ENCODE data around the gene KIAA1217.
"Not testable (repeated sequence)": the region's sequence is repeated elsewhere in the genome, so short reads cannot be mapped to it uniquely, and the experiment has no call there.

KIAA1217 gene

DNA sequence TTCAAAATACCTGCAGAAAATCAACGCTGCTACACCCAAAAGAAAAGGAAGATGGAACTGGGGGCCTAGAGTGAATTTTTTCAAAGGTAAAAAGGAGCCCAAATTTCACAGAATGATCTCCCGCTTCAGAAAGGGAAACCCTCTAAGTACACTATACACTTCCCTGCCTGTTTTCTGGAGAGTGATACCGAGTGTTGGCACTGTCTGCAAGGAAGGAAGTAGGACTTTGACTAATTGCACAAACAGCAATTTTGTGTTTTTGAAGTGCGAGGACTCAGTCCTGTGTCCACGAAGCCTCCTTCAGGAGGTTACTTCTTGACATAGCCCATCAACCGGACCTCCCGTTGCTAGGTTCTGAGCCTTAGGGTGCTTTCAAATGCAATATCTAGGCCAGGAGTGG, 106.3 kb downstream of the KIAA1217 start:
- no peak for DNase-seq
- in situ Hi-C loops (cut with MboI; ENCODE audit: low pct_unique_long_range_greater_than_20kb, low sequenced_read_pairs) = no loop called here

DNA sequence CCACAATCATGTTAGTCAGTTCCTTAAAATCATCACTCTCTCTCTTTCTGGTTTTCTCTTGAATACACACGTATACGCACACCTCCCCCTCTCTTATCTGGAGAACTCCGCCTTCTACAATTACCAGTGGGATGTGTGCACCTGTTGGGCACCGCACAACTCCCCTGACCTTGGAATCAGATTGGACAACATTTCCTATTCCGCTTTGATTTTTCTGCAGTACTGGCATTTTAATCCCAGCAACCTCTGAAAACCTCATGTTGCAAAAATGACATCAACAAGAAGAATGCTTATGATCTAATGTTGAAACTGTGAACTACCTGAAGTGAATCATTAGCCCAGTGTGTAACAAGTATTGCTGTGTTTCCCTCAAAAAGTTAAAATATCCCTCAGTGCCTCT, 109.6 kb downstream of the KIAA1217 start:
- DNase-seq = no peak
- in situ Hi-C loops (cut with MboI; ENCODE audit: low pct_unique_long_range_greater_than_20kb, low sequenced_read_pairs) = no loop called here

DNA sequence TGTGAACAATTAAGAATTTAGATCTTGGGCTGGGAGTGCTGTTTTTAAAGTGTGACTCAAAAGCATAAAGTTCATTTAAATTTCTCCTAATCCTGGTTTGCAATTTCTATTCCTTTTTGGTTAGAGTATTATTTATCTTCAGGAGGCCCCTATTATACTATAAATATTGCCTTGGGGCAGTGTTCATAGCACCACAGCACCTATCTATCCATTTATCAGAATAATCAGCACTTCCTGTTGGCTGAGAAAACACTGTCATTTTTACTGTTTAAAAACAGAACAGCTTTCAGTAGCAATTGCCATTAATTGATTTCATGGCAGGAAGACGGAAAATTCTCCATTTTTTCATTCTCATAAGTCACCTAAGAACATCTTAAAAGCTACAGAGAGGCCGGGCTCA, 111.4 kb downstream of the KIAA1217 start:
- DNase-seq = no peak
- in situ Hi-C loops (cut with MboI; ENCODE audit: low pct_unique_long_range_greater_than_20kb, low sequenced_read_pairs) = no loop called here

DNA sequence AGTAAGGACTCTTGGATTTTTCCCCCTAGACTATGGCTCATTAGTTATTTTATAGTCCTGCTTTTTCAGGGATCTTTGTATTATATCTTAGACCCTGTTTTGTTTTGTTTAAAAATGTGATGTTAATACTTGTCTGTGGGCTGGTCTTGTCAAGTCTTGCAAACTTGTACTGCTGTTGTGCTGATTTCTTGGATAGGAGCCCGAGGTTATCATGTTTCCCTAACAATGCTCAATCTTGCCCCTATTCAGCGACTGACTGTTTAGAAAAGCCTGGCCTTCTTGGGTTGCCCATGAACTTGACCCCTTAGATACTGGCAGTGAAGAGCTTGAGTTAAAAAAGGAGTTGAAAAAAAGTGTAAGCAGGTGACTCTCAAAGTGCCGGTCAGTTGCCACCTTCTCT, 115.7 kb downstream of the KIAA1217 start:
- DNase-seq = no peak

DNA sequence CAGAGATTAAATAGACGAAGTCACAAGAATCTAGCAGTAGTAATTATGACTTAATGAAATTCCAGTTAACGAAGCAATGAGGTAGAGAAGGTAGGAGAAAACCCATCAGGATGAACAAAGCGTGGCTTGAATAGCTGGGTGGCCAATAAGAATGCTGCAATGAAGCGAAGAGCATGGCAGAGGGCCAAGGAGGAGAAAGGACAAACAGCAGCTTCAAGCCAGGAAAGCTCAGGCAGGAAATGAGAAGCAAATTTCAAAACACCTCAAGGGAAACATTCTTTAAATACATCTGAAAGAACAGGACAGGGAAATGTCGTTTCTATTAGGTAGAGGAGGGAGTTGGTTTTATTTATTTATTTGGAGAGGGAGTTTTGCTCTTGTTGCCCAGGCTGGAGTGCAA, 122.5 kb downstream of the KIAA1217 start:
- DNase-seq = no peak
- in situ Hi-C loops (cut with MboI; ENCODE audit: low pct_unique_long_range_greater_than_20kb, low sequenced_read_pairs) = no loop called here

More for the DNA sequence above, 115.7 kb downstream of the KIAA1217 start:
- in situ Hi-C loops (cut with MboI; ENCODE audit: low pct_unique_long_range_greater_than_20kb, low sequenced_read_pairs) = no loop called here

DNA sequence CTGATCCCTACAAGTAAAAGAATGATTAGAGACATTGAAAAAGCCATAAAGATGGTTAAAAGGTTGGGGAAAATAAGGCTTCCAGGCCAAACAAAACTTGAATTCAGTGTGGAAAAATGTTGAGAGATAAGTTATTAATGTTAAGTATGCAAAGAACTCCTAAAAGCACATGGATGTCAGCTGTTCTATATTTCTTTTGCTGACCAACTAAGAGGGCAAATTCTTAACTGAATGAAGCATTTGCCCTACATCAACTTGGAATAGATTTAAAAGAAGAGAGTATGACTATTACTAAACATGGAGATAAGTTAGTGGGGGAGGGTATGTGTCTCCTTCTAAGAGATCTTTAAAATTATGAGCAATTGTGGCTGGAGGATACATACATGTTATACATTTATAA, 124.8 kb downstream of the KIAA1217 start:
- in situ Hi-C loops (cut with MboI; ENCODE audit: low pct_unique_long_range_greater_than_20kb, low sequenced_read_pairs) = no loop called here

DNA sequence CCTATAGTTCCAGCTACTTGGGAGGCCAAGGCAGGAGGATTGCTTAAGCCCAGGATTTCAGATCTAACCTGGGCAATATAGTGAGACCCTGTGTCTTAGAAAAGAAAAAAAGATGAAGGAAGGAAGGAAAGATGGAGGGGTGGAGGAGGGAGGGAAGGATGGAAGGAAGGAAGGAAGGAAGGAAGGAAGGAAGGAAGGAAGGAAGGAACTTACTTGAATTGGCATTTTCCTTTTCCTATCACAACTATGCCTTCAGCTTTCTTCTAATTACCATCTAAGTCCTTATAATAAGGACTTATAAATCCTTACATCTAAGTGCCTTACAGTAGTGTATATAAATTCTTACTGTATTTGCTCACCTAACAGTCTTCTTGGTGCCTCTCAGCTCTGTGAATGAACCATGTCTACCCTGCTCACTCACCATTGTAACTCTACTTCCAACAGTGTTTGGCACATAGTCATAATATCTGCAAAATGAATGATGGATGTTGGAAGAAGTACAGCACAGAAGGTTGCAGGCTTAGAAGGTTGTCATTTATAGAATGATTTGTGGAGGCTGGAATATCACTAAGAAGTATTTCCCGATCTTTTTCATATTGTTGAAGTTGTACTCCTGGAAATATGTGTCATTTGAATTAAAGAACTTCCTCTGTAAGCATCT, 125.5 kb downstream of the KIAA1217 start:
- in situ Hi-C loops (cut with MboI; ENCODE audit: low pct_unique_long_range_greater_than_20kb, low sequenced_read_pairs) = no loop called here

More for the DNA sequence above, 124.8 kb downstream of the KIAA1217 start:
- DNase-seq = no peak

DNA sequence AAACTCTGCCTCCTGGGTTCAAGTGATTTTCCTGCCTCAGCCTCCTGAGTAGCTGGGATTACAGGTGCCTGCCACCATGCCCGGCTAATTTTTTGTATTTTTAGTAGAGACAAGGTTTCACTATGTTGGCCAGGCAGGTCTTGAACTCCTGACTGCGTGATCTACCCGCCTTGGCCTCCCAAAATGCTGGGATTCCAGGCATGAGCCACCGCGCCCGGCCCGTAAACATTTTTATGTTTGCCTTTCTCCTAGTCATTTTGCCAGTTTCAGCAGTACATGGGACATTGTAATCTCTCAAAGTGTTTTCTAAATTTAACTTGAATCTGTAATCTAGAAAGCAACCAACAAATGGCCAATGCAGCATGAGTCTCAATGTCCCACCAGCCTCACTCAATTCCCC, 128.8 kb downstream of the KIAA1217 start:
- in situ Hi-C loops (cut with MboI; ENCODE audit: low pct_unique_long_range_greater_than_20kb, low sequenced_read_pairs); DNase-seq: not testable (repeated sequence)

More for the DNA sequence above, 125.5 kb downstream of the KIAA1217 start:
- no peak for DNase-seq

DNA sequence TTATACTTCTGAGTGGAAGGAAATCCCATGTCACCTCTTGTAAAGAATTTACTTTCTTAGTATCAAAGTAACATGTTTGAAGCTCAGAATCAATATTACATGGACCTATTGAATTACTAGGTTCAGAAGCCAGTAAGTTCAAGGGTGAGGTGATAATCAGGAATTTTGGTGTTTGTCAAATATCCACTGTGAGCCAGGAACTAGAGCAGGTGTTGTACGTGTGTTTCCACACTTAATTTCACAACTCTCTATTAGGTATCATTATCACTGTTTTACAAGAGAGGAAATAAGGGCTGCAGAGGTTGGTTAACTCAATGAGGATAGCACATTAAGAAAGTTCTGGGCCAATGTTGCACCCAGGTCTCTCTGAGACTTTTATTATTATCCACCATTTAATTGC, 130.4 kb downstream of the KIAA1217 start:
- in situ Hi-C loops (cut with MboI; ENCODE audit: low pct_unique_long_range_greater_than_20kb, low sequenced_read_pairs) = no loop called here
- DNase-seq = no peak

DNA sequence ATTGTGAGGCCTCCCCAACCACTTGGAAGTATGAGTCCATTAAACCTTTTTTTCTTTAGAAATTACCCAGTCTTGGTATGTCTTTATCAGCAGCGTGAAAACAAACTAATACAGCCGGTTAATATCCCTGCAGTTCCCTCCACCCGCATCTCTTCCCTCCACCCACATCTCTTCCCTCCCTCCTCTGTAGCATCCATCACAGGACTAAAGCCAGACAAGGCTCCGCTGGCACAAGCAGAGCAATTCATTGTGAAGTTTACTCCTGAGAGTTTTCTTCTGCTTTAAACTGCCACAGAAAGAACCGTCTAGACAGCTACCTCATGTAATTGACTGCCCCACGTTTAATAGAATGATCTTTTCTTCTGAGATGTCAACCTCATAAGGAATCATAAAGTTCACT, 131.5 kb downstream of the KIAA1217 start:
- in situ Hi-C loops (cut with MboI; ENCODE audit: low pct_unique_long_range_greater_than_20kb, low sequenced_read_pairs) = no loop called here
- no peak for DNase-seq

DNA sequence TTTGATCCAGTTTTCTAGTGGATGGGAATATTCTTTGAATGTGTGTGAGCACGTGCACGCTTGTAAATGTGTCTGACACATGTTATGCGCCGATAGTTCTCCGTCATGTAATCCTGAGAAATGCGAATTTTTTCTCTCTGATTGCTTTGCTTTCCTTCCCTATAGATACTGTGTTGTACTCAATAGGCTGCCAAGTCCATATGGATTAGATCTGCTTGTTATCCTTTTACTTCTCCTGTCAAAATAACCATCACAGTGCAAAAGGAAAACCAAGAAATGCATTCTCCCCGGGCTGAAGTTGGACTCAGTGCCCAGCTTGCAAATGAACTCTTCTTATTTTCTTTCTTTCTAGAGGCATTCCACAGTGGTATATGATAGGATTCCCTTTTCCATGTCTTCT, 131.9 kb downstream of the KIAA1217 start:
- in situ Hi-C loops (cut with MboI; ENCODE audit: low pct_unique_long_range_greater_than_20kb, low sequenced_read_pairs) = no loop called here
- DNase-seq = no peak

DNA sequence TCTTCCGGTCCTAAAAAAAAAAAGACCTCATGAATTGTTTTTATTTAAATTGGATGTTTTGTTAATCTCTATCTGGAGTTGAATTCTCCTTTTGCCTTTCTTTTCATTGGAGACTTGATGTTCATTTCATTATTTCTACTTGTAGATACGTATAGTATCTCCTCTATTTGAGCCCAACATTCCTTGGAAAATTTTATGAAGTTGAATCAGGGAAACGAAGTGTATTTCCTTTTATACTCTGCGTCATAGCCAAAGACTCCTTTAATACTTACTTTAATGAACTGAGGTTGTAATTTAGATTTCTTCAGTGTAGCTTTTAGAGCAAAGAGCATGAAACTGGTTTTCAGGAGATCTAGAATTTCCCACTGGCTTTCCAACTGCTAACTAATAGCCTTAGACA, 132.4 kb downstream of the KIAA1217 start:
- in situ Hi-C loops (cut with MboI; ENCODE audit: low pct_unique_long_range_greater_than_20kb, low sequenced_read_pairs) = no loop called here
- DNase-seq = no peak

DNA sequence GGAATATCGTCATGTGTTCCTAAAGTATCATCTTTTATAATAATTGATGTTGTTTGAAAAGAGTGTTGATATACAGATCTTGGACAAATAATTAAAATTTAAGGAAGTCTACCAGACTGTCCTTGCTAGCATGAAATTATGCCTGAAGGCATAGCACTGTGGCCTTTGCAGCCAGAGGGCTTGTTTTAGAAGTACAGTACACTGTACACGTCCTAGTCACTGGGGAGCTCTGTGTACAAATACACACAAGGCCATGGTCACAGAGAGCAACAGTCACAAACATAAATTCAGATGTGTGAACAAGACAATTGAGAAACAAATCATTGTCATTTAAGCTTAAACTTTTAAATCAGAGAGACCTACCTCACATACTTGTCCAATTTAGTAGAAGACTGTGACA, 133.0 kb downstream of the KIAA1217 start:
- DNase-seq = no peak
- in situ Hi-C loops (cut with MboI; ENCODE audit: low pct_unique_long_range_greater_than_20kb, low sequenced_read_pairs) = no loop called here

DNA sequence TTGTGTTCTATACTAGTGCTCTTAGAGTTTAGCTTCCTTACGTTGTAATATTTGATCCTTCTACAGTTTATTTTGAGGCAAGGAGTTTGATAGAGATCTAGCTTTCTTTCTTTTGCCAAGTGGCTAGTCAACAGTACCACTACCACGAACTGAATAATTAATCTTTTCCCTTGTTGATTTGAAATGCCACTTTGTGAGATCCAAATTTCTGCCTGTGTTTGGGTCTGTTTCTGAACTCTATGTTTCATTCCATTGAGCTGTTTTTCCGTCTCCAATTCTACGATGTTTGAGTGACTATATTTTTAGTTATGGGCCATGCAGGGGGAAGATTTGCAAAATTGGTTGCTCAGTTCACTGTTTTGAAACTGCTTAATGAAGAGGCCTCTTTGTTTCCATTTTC, 134.7 kb downstream of the KIAA1217 start:
- no peak for DNase-seq
- in situ Hi-C loops (cut with MboI; ENCODE audit: low pct_unique_long_range_greater_than_20kb, low sequenced_read_pairs) = no loop called here

DNA sequence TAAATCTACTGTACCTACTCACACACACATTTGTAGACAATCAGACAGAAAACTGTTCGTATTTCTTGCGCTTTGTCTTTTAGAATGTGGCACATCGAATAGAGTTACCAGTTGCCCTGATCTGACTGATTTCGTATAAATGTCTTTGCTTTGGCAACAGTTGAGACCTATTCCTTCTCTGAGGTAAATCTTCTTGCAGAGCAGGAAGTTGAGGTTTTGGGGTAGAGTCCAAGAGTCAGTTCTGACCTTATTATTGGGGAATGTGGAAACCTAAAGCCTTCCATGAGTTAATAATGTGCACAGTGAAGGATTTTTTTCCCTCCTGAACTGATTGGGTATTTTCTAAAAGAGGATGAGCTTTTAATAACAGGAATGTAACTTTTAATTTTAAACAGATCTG, 135.3 kb downstream of the KIAA1217 start:
- peak; percentile 8 for DNase-seq
- in situ Hi-C loops (cut with MboI; ENCODE audit: low pct_unique_long_range_greater_than_20kb, low sequenced_read_pairs) = no loop called here

DNA sequence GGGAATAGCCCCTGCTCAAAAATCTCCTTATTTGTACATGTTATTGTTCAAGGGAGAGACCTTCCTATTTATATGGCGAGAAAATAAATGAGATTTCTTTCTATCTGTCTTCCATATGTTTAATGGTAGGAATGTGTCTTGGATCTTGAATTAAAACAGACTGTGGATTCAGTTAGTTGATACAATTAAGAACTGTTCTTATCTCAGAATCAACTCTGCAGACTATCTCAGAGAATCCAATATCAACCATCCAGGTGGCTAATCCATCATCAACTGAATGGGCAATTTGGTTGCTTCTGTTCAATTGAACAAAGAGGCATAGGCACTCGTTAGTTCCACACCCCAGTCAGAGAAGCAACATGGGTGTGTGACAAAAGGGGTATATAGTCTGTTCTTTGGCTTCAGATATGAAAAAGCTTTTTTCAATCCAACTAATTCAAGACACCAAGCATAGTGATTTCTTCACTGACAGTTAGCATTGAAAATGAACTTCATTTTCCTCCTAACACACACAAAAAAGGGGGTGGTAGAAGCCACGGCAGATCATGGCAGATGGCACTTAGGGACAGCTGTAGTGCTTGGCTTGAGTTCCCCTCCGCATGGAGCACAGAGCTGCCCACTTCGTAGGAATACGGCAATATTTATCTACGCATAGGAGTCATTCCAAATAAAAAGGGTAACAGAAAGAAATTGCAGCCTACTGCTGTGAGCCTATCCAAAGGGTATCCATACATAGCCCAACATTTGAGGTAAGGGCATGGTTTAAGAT, 135.9 kb downstream of the KIAA1217 start:
- DNase-seq = no peak
- in situ Hi-C loops (cut with MboI; ENCODE audit: low pct_unique_long_range_greater_than_20kb, low sequenced_read_pairs) = no loop called here

DNA sequence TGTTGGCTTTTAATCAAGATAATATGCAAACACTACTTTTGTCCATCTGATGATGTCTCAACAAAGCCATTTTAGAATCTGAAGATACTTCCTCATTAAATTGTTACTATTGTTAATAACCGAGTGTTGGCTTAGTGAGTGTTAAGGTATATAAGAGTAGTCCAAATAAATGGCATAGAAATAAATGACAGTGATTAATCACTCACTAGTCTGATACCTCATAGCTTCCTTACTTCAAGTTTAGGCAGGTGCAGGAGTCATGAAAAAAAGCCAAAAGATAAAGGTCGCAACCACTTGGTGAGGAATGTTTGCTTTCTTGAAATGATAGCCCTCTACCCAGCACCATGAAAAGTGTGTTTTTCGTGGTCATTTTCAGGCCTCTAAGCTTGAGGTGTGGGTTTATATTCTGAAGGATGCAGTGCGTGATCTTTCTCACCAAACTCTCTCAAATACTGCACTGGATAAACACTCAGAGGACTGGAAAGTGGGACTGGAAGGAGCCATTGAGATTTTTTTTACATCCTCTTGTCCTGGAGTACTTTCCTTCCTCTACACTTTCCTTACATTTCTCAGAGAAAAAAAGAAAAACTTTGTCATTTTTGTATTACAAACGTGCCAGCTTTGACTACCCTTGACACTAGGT, 138.1 kb downstream of the KIAA1217 start:
- in situ Hi-C loops (cut with MboI; ENCODE audit: low pct_unique_long_range_greater_than_20kb, low sequenced_read_pairs) = no loop called here

DNA sequence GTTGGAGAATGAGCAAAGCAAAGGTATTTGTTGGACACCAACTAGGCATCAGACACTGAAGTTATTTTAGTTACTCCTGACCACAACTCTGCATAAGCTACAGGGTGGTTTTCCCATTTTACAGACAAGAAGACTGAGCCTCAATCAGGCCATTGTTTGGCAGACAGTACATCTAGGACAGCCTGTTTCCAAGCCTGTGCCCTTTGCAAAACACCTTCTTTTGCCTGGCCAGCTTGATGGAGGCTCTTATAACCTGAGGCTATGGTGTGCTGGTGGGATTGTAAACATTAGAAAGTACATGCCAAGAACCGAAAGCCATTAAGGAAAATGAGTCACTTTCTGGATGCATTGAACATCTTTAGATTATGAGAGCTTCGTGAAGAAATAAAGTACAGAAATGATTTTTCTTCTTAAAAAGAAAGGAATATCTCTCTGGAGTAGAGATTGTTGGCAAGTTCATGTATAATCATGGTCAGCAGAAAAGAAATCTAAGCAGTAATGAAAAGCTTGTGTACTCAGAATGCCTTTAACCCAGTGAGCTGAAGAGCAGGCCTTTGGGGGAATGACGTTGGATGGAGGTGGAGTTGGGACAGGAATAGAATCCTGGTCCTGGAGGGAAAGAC, 140.6 kb downstream of the KIAA1217 start:
- no peak for DNase-seq
- in situ Hi-C loops (cut with MboI; ENCODE audit: low pct_unique_long_range_greater_than_20kb, low sequenced_read_pairs) = no loop called here

More for the DNA sequence above, 138.1 kb downstream of the KIAA1217 start:
- DNase-seq = no peak

DNA sequence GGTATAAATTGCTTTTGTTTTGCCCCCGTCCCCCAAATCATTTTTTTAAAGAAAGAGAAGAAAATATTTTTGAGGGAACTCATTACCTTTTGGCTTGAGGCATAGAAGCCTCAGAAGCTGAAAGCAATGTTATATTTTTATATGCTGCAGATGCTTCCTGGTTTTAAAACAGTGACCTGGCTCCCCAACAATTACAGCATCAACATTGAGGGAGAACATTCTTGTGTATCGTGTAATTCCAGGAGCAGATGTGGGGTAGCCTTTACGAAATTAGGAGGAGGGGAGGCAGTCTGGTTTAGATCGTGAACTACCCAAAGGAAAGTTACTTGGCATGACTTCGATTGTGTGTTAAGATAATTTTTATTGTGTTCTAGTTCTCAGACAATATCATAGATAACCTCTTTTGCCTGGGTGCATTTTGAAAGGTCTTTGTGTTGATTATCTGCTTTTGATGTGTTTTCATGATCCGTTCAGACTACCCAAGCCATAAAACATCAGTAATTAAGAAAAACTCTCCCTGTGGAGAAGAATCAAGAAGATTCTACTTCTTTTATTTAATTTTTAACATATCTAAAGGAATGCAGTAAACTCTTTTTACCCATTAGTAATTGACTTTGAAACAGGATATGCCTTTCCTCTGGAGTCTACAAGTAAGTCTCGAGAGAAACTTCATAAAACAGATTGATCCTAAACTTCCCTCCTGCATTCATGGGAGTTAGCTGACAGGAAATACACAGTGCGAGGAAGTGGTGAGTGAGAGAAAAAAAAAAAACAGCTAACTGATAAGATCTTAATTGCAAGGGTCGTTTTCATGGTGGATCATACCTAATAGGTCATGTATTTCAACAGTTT, 141.4 kb downstream of the KIAA1217 start:
- in situ Hi-C loops (cut with MboI; ENCODE audit: low pct_unique_long_range_greater_than_20kb, low sequenced_read_pairs) = no loop called here
- DNase-seq = peak; percentile 31

All from KBM-7 (cell line).